ENCODE data around the gene AADAC.

DNA sequence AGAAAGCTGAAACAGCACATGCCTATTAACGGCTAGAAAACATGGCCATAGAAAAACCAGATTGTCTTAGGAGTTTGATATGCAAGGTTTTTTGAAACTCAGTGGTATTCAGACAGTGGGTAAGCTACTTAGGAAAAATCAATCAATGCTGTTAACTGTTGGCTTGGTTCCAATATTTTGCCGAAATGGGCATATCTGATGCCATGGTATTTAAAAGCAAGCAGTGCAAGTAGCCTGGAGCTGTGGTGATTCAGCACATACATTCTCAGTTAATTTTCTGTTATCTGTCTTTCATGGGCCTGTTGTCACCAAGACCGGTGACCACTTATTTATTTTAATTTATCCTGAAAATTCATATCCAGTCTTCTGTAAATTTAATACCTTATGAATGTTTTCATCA is 42.2 kb downstream of the AADAC start:
- TF ChIP-seq YY1 (IDR thresholded peaks at IDR 0.05; ENCODE audit: low read depth) = no peak
- TF ChIP-seq, protein P1, sequence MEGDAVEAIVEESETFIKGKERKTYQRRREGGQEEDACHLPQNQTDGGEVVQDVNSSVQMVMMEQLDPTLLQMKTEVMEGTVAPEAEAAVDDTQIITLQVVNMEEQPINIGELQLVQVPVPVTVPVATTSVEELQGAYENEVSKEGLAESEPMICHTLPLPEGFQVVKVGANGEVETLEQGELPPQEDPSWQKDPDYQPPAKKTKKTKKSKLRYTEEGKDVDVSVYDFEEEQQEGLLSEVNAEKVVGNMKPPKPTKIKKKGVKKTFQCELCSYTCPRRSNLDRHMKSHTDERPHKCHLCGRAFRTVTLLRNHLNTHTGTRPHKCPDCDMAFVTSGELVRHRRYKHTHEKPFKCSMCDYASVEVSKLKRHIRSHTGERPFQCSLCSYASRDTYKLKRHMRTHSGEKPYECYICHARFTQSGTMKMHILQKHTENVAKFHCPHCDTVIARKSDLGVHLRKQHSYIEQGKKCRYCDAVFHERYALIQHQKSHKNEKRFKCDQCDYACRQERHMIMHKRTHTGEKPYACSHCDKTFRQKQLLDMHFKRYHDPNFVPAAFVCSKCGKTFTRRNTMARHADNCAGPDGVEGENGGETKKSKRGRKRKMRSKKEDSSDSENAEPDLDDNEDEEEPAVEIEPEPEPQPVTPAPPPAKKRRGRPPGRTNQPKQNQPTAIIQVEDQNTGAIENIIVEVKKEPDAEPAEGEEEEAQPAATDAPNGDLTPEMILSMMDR (IDR thresholded peaks at IDR 0.05) = no peak
- no peak for TF ChIP-seq RAD21 (IDR thresholded peaks at IDR 0.05; ENCODE audit: low read length)
- TF ChIP-seq EP300 (IDR thresholded peaks at IDR 0.05; ENCODE audit: borderline replicate concordance in 1 of 2, low read depth in 1 of 2, low read length in 1 of 2) = no peak
- TF ChIP-seq, protein P2, sequence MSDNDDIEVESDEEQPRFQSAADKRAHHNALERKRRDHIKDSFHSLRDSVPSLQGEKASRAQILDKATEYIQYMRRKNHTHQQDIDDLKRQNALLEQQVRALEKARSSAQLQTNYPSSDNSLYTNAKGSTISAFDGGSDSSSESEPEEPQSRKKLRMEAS (IDR thresholded peaks at IDR 0.05; ENCODE audit: low read depth) = no peak
- no peak for TF ChIP-seq MEF2A (IDR thresholded peaks at IDR 0.05; ENCODE audit: borderline replicate concordance, low read depth)
- no peak for TF ChIP-seq RFX5 (IDR thresholded peaks at IDR 0.05; ENCODE audit: low read length)
- TF ChIP-seq MXI1 (IDR thresholded peaks at IDR 0.05; ENCODE audit: low read depth, low read length) = no peak
- TF ChIP-seq, protein P3, sequence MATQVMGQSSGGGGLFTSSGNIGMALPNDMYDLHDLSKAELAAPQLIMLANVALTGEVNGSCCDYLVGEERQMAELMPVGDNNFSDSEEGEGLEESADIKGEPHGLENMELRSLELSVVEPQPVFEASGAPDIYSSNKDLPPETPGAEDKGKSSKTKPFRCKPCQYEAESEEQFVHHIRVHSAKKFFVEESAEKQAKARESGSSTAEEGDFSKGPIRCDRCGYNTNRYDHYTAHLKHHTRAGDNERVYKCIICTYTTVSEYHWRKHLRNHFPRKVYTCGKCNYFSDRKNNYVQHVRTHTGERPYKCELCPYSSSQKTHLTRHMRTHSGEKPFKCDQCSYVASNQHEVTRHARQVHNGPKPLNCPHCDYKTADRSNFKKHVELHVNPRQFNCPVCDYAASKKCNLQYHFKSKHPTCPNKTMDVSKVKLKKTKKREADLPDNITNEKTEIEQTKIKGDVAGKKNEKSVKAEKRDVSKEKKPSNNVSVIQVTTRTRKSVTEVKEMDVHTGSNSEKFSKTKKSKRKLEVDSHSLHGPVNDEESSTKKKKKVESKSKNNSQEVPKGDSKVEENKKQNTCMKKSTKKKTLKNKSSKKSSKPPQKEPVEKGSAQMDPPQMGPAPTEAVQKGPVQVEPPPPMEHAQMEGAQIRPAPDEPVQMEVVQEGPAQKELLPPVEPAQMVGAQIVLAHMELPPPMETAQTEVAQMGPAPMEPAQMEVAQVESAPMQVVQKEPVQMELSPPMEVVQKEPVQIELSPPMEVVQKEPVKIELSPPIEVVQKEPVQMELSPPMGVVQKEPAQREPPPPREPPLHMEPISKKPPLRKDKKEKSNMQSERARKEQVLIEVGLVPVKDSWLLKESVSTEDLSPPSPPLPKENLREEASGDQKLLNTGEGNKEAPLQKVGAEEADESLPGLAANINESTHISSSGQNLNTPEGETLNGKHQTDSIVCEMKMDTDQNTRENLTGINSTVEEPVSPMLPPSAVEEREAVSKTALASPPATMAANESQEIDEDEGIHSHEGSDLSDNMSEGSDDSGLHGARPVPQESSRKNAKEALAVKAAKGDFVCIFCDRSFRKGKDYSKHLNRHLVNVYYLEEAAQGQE (IDR thresholded peaks at IDR 0.05; ENCODE audit: low read depth, low read length) = no peak
- no peak for TF ChIP-seq FOXJ3 (CRISPR knock-in tag; IDR thresholded peaks at IDR 0.05)

All from SK-N-SH (cell line).